Fibroblast of lung (primary cell): ENCODE data around the gene CCDC149.

Experiments used
- CTCF ChIP-seq, 2 donors: IDR thresholded peaks in 1 of 2; conservative IDR thresholded peaks in 1 of 2; 1 replicate in 1 of 2; 2 replicates in 1 of 2; pipeline ENCODE4 v1.5.1; 2011 to 2012; ENCODE audit warnings: low read length in 2 of 2, control low read depth in 1 of 2, inconsistent platforms in 1 of 2, low read depth in 1 of 2, mild to moderate bottlenecking in 1 of 2
- EZH2 ChIP-seq: IDR thresholded peaks from 2 replicates; pipeline ENCODE4 v1.5.1; 2012; ENCODE audit warnings: low read length, control low read depth, mild to moderate bottlenecking; ENCODE audit errors: missing control alignments

GRCh38 chr4:24913119-24913485 lies 260 bp upstream of the CCDC149 start:
- TF ChIP-seq CTCF (conservative IDR thresholded peaks at IDR 0.05 in 1 of 2, IDR thresholded peaks at IDR 0.05 in 1 of 2; ENCODE audit: low read depth in 1 of 2, low read length in 2 of 2): no peak
- TF ChIP-seq EZH2: no peak
